Ishikawa (cell line): ENCODE results near the gene ENG.

Source experiments
- CEBPB ChIP-seq: IDR thresholded peaks from 2 replicates; pipeline ENCODE4 v1.6.1; 2012
- CREB1 ChIP-seq: IDR thresholded peaks from 2 replicates; pipeline ENCODE4 v1.6.1; 2012; ENCODE audit warnings: low read depth
- EGR1 ChIP-seq: IDR thresholded peaks from 2 replicates; pipeline ENCODE4 v1.6.1; 2012
- EP300 ChIP-seq: IDR thresholded peaks from 2 replicates; pipeline ENCODE4 v1.6.1; 2012; ENCODE audit warnings: borderline replicate concordance
- FOXM1 ChIP-seq: IDR thresholded peaks from 2 replicates; pipeline ENCODE4 v1.6.1; 2012; ENCODE audit warnings: low read depth, borderline replicate concordance
- MAX ChIP-seq: IDR thresholded peaks from 2 replicates; pipeline ENCODE4 v1.6.1; 2012
- NFIC ChIP-seq: IDR thresholded peaks from 2 replicates; pipeline ENCODE4 v1.6.1; 2012
- RAD21 ChIP-seq: IDR thresholded peaks from 2 replicates; pipeline ENCODE4 v1.6.1; 2012; ENCODE audit warnings: low read depth
- TAF1 ChIP-seq: IDR thresholded peaks from 2 replicates; pipeline ENCODE4 v1.6.1; 2012; ENCODE audit warnings: low read depth, mild to moderate bottlenecking
- TCF12 ChIP-seq: IDR thresholded peaks from 2 replicates; pipeline ENCODE4 v1.6.1; 2012; ENCODE audit warnings: low read depth
- TEAD4 ChIP-seq: IDR thresholded peaks from 2 replicates; pipeline ENCODE4 v1.6.1; 2012
- YY1 ChIP-seq: IDR thresholded peaks from 2 replicates; pipeline ENCODE4 v1.6.1; 2012; ENCODE audit warnings: low read depth
- ZBTB7A ChIP-seq: IDR thresholded peaks from 2 replicates; pipeline ENCODE4 v1.6.1; 2012; ENCODE audit warnings: low read depth
- TF ChIP-seq, protein P1 (sequence below): IDR thresholded peaks from 2 replicates; pipeline ENCODE4 v1.6.1; 2012; ENCODE audit warnings: low read depth, mild to moderate bottlenecking
- TF ChIP-seq, protein P2 (sequence below): IDR thresholded peaks from 2 replicates; pipeline ENCODE4 v1.6.1; 2012

The ENG gene

GRCh38 chr9:127884427-127884911 is 30.0 kb upstream of the ENG start:
- TF ChIP-seq CREB1 (no peak), MAX (peak; percentile 29; the same call in 1 of the 2 replicates), ZBTB7A (0 out of 2 replicates have a peak, but pooled peaks have one; percentile 31), NFIC (peak; percentile 76)

DNA sequence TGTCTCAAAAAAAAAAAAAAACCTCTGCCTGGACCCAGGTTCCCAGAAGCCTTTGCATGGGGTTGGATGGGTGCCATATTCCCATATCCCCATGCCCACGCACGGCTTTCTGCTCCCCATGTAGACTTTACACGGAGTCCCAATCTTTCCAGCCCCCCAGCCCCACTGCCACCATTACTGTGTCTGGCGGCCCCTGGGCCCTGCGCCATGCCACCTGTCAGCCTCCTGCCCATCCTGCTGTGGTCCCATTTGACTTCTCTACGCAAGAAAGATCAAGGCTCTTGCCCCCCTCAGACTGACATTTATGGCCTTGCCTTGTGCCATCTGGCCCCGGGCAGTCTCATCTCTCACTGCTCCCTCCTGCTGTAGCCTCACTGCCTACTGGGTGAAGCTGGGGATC is 29.5 kb upstream of the ENG start:
- TF ChIP-seq, protein P1, sequence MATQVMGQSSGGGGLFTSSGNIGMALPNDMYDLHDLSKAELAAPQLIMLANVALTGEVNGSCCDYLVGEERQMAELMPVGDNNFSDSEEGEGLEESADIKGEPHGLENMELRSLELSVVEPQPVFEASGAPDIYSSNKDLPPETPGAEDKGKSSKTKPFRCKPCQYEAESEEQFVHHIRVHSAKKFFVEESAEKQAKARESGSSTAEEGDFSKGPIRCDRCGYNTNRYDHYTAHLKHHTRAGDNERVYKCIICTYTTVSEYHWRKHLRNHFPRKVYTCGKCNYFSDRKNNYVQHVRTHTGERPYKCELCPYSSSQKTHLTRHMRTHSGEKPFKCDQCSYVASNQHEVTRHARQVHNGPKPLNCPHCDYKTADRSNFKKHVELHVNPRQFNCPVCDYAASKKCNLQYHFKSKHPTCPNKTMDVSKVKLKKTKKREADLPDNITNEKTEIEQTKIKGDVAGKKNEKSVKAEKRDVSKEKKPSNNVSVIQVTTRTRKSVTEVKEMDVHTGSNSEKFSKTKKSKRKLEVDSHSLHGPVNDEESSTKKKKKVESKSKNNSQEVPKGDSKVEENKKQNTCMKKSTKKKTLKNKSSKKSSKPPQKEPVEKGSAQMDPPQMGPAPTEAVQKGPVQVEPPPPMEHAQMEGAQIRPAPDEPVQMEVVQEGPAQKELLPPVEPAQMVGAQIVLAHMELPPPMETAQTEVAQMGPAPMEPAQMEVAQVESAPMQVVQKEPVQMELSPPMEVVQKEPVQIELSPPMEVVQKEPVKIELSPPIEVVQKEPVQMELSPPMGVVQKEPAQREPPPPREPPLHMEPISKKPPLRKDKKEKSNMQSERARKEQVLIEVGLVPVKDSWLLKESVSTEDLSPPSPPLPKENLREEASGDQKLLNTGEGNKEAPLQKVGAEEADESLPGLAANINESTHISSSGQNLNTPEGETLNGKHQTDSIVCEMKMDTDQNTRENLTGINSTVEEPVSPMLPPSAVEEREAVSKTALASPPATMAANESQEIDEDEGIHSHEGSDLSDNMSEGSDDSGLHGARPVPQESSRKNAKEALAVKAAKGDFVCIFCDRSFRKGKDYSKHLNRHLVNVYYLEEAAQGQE, result no peak
- TF ChIP-seq FOXM1 (no peak), CEBPB (no peak), EGR1 (no peak), CREB1 (no peak), TCF12 (no peak), TAF1 (no peak), TEAD4 (no peak), MAX (no peak), NFIC (no peak), ZBTB7A (no peak), YY1 (no peak), EP300 (no peak), RAD21 (no peak)
- TF ChIP-seq, protein P2, sequence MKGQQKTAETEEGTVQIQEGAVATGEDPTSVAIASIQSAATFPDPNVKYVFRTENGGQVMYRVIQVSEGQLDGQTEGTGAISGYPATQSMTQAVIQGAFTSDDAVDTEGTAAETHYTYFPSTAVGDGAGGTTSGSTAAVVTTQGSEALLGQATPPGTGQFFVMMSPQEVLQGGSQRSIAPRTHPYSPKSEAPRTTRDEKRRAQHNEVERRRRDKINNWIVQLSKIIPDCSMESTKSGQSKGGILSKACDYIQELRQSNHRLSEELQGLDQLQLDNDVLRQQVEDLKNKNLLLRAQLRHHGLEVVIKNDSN, result no peak

DNA sequence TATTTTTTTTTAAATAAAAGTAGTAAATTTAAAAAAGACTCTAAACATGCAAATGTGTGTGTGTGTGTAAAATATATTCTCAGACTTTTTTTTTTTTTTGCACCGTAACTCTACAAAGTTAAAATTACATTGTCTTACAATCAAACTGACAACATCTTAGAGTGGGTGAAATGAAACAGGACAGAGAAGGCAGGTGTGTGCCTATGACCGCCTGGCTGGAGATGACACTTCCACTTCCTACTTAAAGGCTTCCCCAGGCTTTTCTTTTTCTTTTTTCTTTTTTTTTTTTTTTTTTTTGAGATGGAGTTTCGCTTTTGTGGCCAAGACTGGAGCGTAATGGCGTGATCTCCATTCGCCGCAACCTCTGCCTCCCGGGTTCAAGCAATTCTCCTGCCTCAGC is 25.7 kb upstream of the ENG start:
- TF ChIP-seq, protein P2, result no peak
- TF ChIP-seq RAD21 (no peak), NFIC (no peak), ZBTB7A (no peak), CREB1 (no peak), MAX (no peak), FOXM1 (no peak)
- TF ChIP-seq, protein P1, result no peak

- TF ChIP-seq NFIC (no peak), MAX (no peak), TCF12 (no peak), YY1 (no peak), TEAD4 (no peak), TAF1 (no peak)
These were observed 24.4 kb upstream of the ENG start for GRCh38 chr9:127878652-127879390.

DNA sequence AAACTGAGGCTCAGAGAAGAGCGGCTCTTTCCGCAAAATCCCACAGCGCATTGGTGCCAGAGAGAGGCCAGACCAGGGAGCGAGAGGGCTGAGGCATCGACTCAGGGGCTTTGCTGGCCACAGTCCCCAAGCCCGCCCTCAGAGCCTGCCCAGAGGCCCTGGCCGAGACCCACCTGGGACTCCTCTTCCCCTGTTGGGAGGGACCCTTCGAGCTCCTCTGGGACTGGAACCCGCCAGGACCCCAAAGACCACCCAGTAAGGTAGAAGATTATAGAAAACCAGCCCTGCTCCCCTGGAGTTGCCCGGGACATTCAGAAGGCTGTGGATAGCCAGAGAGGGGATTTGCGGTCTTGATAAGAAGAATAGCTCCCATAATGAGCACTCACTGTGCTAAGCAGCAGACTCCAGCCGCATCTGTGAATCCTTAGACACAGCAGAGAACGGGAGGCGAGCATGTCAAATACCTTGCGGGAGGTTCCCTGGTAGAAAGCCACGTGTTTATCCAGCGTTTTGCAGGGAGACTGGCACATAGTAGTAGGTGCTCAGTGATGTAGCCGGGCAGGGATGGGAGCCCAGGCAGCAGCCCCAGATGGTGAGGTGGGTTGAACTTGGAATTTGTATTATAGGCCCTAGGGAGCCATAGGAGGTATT is 23.7 kb upstream of the ENG start:
- TF ChIP-seq ZBTB7A (no peak), TEAD4 (no peak), TAF1 (no peak), FOXM1 (no peak), CEBPB (no peak), CREB1 (no peak), TCF12 (no peak), EGR1 (no peak), RAD21 (no peak), NFIC (no peak), EP300 (no peak), MAX (no peak), YY1 (no peak)
- TF ChIP-seq, protein P1, result no peak
- TF ChIP-seq, protein P2, result no peak
